Measurements from ENCODE around the gene NPEPL1. TPM values are rescaled to one million over a fixed set of nuclear protein-coding genes. Genes with fewer than 3 reads are reported as not detected.

Gene NPEPL1
- total and polyA plus RNA-seq, 10 of the 15 experiments (the other 5 are each of a cell fraction or from before 2014, with no cell fraction given), result 0.08 to 21.3 (median 10.2) TPM

DNA sequence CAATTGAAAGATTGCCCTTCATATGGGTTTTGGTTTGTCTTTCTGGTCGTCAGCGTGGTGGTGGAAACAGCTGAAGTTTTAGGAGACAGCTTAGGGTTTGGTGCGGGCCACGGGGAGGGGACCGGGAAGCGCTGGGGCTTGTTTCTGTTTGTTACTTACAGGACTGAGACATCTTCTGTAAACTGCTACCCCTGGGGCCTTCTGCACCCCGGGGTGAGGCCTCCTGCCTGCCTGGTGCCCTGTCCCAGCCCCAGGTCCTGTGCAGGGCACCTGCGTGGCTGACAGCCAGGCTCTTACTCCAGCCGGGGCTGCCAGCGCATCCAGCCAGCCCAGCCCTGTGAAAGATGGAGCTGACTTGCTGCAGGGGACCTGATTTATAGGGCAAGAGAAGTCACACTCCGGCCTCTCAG is 22.8 kb downstream of the NPEPL1 start (continued):
- TF ChIP-seq, protein P1, sequence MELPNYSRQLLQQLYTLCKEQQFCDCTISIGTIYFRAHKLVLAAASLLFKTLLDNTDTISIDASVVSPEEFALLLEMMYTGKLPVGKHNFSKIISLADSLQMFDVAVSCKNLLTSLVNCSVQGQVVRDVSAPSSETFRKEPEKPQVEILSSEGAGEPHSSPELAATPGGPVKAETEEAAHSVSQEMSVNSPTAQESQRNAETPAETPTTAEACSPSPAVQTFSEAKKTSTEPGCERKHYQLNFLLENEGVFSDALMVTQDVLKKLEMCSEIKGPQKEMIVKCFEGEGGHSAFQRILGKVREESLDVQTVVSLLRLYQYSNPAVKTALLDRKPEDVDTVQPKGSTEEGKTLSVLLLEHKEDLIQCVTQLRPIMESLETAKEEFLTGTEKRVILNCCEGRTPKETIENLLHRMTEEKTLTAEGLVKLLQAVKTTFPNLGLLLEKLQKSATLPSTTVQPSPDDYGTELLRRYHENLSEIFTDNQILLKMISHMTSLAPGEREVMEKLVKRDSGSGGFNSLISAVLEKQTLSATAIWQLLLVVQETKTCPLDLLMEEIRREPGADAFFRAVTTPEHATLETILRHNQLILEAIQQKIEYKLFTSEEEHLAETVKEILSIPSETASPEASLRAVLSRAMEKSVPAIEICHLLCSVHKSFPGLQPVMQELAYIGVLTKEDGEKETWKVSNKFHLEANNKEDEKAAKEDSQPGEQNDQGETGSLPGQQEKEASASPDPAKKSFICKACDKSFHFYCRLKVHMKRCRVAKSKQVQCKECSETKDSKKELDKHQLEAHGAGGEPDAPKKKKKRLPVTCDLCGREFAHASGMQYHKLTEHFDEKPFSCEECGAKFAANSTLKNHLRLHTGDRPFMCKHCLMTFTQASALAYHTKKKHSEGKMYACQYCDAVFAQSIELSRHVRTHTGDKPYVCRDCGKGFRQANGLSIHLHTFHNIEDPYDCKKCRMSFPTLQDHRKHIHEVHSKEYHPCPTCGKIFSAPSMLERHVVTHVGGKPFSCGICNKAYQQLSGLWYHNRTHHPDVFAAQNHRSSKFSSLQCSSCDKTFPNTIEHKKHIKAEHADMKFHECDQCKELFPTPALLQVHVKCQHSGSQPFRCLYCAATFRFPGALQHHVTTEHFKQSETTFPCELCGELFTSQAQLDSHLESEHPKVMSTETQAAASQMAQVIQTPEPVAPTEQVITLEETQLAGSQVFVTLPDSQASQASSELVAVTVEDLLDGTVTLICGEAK (IDR thresholded peaks at IDR 0.05; ENCODE audit: borderline replicate concordance), result no peak

DNA sequence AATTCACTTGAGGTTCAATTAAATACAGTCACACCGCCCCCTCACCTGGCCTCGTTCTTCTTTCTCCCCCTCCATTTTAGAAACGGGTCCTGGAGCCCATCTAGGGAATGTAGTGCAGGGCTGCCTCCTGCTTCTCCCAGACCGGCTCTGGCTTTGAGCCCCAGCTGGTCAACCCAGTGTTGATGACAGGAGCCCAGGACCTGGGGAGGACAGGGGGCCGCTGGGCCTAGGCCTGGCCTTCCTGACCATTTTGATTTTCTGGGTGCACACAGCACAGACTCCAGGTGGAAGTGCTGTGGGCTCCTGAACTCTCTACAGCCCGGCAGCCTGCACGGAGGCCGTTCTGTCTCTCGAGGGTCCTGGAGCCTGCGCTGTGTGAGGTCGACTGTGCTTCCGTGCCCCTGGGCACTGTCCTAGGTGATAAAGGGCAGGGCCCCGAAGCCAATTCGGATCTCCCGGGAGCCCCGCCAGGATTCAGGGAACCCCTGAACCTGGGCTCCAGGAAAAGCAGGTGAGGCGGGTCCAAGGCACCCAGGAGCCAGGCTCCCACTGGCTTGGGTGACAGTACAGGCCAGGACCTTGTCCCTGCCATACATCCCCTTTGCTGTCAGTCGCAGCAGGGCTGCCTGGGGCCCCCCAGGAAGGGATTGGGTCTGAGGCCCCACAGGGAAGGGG is 23.3 kb downstream of the NPEPL1 start:
- WGBS (ENCODE audit: insufficient coverage, insufficient replicate concordance, low lambda C conversion rate, missing lambda C conversion rate), result 78% methylated on average over 18 of the region's 18 CpGs
- CTCF ChIA-PET, result no interaction called here
- no peak for ATAC-seq
- Histone ChIP-seq H3K9ac (ENCODE audit: control insufficient read depth, insufficient read depth, low read length) (no peak overlapping the region), H3K4me1 (ENCODE audit: control insufficient read depth, insufficient read depth, low read length) (no peaks in the 10 kb centered on the region), H3K9me3 (replicated peaks; ENCODE audit: control insufficient read depth, insufficient read depth, low read length) (no peaks in the 10 kb centered on the region), H3K79me2 (ENCODE audit: control insufficient read depth, insufficient read depth, low read length) (no peaks in the 10 kb centered on the region), H3K27me3 (replicated peaks in 1 of 2; ENCODE audit: control insufficient read depth in 2 of 2, insufficient read depth in 2 of 2, low read length in 1 of 2) (no peaks in the 10 kb centered on the region), H3K36me3 (ENCODE audit: control insufficient read depth in 2 of 2, insufficient read depth in 2 of 2, low read length in 1 of 2) (no peaks in the 10 kb centered on the region), H3K4me2 (ENCODE audit: control insufficient read depth, insufficient read depth) (no peak overlapping the region), H2AFZ (ENCODE audit: control insufficient read depth, low read depth, low read length) (no peak overlapping the region), H3K4me3 (no peak overlapping the region), H3K27ac (ENCODE audit: control insufficient read depth, insufficient read depth) (no peak overlapping the region), H4K20me1 (ENCODE audit: control insufficient read depth, insufficient read depth) (no peaks in the 10 kb centered on the region)
- no peak for DNase-seq (ENCODE audit: low read depth, low spot score)
- SMC1A ChIA-PET (ENCODE audit: uncharacterized antibody, unreplicated experiment), result no interaction called here
- BruUV-seq (replicated peaks), result no TSS peak
- POLR2A ChIA-PET, result no interaction called here
- in situ Hi-C loops (cut with MboI) (no loop called here), intact Hi-C loops (cut with micrococcal nuclease; ENCODE audit: unreplicated experiment) (no loop called here)
- RAD21 ChIA-PET (ENCODE audit: unreplicated experiment), result no interaction called here
- no peak for FAIRE-seq
- TF ChIP-seq, protein P2, sequence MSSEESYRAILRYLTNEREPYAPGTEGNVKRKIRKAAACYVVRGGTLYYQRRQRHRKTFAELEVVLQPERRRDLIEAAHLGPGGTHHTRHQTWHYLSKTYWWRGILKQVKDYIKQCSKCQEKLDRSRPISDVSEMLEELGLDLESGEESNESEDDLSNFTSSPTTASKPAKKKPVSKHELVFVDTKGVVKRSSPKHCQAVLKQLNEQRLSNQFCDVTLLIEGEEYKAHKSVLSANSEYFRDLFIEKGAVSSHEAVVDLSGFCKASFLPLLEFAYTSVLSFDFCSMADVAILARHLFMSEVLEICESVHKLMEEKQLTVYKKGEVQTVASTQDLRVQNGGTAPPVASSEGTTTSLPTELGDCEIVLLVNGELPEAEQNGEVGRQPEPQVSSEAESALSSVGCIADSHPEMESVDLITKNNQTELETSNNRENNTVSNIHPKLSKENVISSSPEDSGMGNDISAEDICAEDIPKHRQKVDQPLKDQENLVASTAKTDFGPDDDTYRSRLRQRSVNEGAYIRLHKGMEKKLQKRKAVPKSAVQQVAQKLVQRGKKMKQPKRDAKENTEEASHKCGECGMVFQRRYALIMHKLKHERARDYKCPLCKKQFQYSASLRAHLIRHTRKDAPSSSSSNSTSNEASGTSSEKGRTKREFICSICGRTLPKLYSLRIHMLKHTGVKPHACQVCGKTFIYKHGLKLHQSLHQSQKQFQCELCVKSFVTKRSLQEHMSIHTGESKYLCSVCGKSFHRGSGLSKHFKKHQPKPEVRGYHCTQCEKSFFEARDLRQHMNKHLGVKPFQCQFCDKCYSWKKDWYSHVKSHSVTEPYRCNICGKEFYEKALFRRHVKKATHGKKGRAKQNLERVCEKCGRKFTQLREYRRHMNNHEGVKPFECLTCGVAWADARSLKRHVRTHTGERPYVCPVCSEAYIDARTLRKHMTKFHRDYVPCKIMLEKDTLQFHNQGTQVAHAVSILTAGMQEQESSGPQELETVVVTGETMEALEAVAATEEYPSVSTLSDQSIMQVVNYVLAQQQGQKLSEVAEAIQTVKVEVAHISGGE (CRISPR knock-in tag; IDR thresholded peaks at IDR 0.05), result no peak
- no peak for TF ChIP-seq FOS (IDR thresholded peaks at IDR 0.05; ENCODE audit: borderline replicate concordance, extremely low read depth, insufficient read length)
- no peak for TF ChIP-seq RUNX3 (IDR thresholded peaks at IDR 0.05; ENCODE audit: low read length)
- TF ChIP-seq, protein P3, sequence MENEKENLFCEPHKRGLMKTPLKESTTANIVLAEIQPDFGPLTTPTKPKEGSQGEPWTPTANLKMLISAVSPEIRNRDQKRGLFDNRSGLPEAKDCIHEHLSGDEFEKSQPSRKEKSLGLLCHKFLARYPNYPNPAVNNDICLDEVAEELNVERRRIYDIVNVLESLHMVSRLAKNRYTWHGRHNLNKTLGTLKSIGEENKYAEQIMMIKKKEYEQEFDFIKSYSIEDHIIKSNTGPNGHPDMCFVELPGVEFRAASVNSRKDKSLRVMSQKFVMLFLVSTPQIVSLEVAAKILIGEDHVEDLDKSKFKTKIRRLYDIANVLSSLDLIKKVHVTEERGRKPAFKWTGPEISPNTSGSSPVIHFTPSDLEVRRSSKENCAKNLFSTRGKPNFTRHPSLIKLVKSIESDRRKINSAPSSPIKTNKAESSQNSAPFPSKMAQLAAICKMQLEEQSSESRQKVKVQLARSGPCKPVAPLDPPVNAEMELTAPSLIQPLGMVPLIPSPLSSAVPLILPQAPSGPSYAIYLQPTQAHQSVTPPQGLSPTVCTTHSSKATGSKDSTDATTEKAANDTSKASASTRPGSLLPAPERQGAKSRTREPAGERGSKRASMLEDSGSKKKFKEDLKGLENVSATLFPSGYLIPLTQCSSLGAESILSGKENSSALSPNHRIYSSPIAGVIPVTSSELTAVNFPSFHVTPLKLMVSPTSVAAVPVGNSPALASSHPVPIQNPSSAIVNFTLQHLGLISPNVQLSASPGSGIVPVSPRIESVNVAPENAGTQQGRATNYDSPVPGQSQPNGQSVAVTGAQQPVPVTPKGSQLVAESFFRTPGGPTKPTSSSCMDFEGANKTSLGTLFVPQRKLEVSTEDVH (IDR thresholded peaks at IDR 0.05; ENCODE audit: low read depth, partially characterized antibody), result no peak
- TF ChIP-seq CBX5 (IDR thresholded peaks at IDR 0.05; ENCODE audit: low read depth), result no peak
- no peak for TF ChIP-seq GATAD2B (conservative IDR thresholded peaks at IDR 0.05; ENCODE audit: low read depth)
- TF ChIP-seq IKZF1 (conservative IDR thresholded peaks at IDR 0.05), result no peak
- TF ChIP-seq HCFC1 (IDR thresholded peaks at IDR 0.05; ENCODE audit: low read length), result no peak
- no peak for TF ChIP-seq PAX5 (IDR thresholded peaks at IDR 0.05; ENCODE audit: borderline replicate concordance, low read depth, low read length)
- TF ChIP-seq, protein P4, sequence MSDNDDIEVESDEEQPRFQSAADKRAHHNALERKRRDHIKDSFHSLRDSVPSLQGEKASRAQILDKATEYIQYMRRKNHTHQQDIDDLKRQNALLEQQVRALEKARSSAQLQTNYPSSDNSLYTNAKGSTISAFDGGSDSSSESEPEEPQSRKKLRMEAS (IDR thresholded peaks at IDR 0.05; ENCODE audit: low read depth, low read length), result no peak
- TF ChIP-seq SP1 (IDR thresholded peaks at IDR 0.05; ENCODE audit: low read depth, low read length), result no peak

Measured in GM12878 (cell line).